Measurements from ENCODE around the gene NMBR.
"Not testable (repeated sequence)": the region's sequence is repeated elsewhere in the genome, so short reads cannot be mapped to it uniquely, and the experiment has no call there.

The NMBR gene

GRCh38 chr6:142062861-142063260, 84.1 kb downstream of the NMBR start:
- H3K4me3 ChIP-seq (ENCODE audit: low read depth, low read length): not testable (repeated sequence)

- no peak overlapping the region for H3K4me3 ChIP-seq (ENCODE audit: low read depth, low read length)
Measured at GRCh38 chr6:142058551-142059290, 88.2 kb downstream of the NMBR start.

- H3K4me3 ChIP-seq (ENCODE audit: low read depth, low read length): no peak overlapping the region
Measured at GRCh38 chr6:142055219-142055618, 91.7 kb downstream of the NMBR start.

- no peak overlapping the region for H3K4me3 ChIP-seq (ENCODE audit: low read depth, low read length)
Measured at GRCh38 chr6:142051404-142051803, 95.5 kb downstream of the NMBR start.

DNA sequence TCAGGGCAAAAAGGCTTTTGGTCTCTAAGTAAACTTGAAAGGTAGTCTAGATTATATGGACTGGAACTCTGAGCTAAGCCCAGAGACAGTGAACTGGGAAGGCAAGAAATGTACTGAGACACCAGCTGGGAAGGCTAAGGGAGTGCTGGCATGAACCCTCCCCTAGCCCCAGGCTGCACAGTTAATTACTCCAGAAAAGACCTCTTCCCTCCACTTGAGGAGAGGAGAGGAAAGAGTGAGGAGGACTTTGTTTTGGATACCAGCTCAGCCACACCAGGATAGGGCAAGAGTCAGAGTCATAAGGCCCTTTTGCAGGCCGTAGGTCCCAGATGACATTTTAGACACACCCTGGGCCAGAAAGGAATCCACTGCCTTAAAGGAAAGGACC, 98.3 kb downstream of the NMBR start:
- no peak overlapping the region for H3K4me3 ChIP-seq (ENCODE audit: low read depth, low read length)

GRCh38 chr6:142047934-142048592, 98.9 kb downstream of the NMBR start:
- no peak overlapping the region for H3K4me3 ChIP-seq (ENCODE audit: low read depth, low read length)

- H3K4me3 ChIP-seq (ENCODE audit: low read depth, low read length): no peak overlapping the region
Measured at GRCh38 chr6:142045380-142046278, 101.3 kb downstream of the NMBR start.

DNA sequence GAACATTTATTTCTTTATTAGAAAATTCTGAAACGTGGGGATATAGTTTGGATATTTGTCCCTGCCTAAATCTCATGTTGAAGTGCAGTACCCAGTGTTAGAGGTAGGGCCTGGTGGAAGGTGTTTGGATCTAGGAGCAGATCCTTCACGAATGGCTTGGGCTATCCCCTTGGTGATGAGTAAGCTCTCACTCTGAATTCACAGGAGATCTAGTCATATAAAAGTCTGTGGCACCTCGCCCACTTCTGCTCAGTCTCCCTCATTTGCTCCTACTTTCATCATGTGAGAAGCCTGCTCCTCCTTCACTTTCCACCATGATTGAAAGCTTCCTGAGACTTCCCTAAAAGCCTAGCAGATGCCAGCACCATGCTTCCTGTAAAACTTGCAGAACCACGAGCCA, 111.0 kb downstream of the NMBR start:
- H3K4me3 ChIP-seq (ENCODE audit: low read depth, low read length): no peak overlapping the region

DNA sequence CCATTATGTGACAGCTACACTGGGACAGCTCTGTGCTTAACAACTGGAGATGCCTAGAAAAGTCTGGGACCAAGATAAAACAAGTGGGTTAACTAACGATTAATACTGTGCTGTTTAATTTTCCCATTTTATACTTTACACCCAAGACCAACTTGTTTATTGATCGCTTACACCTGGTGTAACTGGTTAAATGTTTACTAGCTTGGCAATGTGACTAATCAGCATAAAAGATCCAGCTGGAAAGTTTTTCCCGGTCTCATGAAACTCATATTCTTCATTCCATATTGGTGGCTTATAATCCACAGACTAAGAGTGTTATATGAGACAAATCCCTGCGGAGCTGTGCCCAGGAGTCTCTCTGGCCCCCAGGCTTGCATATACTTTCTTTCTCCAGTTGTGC, 115.9 kb downstream of the NMBR start:
- no peak overlapping the region for H3K4me3 ChIP-seq (ENCODE audit: low read depth, low read length)

- peak overlapping the region; percentile 8 for H3K4me3 ChIP-seq (ENCODE audit: low read depth, low read length)
Measured at GRCh38 chr6:142030115-142030619, 116.8 kb downstream of the NMBR start.

DNA sequence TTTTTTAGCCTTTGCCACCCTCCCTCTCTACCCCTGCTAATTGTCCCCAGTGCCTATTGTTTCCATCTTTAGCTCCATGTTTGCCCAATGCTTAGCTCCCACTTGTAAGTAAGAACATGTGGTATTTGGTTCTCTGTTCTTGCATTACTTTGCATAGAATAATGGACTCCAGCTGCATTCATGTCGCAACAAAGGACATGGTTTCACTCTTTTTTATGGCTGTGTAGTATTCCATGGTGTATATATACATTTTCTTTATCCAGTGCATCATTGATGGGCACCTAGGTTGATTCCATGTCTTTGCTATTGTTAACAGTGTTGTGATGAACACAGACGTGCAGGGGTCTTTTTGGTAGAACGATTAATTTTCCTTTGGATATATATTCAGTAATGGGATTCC, 118.4 kb downstream of the NMBR start:
- no peak overlapping the region for H3K4me3 ChIP-seq (ENCODE audit: low read depth, low read length)

GRCh38 chr6:142027804-142028203, 119.1 kb downstream of the NMBR start:
- not testable (repeated sequence) for H3K4me3 ChIP-seq (ENCODE audit: low read depth, low read length)

- H3K4me3 ChIP-seq (ENCODE audit: low read depth, low read length): no peak overlapping the region
Measured at GRCh38 chr6:142027074-142027473, 119.8 kb downstream of the NMBR start.

- H3K4me3 ChIP-seq (ENCODE audit: low read depth, low read length): no peak overlapping the region
Measured at GRCh38 chr6:142026471-142026870, 120.5 kb downstream of the NMBR start.
